ENCODE measurements around the gene DMXL1. TPM values are rescaled to one million over a fixed set of nuclear protein-coding genes. Genes with fewer than 3 reads are reported as not detected.

Gene DMXL1
- total and polyA plus RNA-seq, 4 donors, result 10.5 to 69.7 (median 34.3) TPM

DNA sequence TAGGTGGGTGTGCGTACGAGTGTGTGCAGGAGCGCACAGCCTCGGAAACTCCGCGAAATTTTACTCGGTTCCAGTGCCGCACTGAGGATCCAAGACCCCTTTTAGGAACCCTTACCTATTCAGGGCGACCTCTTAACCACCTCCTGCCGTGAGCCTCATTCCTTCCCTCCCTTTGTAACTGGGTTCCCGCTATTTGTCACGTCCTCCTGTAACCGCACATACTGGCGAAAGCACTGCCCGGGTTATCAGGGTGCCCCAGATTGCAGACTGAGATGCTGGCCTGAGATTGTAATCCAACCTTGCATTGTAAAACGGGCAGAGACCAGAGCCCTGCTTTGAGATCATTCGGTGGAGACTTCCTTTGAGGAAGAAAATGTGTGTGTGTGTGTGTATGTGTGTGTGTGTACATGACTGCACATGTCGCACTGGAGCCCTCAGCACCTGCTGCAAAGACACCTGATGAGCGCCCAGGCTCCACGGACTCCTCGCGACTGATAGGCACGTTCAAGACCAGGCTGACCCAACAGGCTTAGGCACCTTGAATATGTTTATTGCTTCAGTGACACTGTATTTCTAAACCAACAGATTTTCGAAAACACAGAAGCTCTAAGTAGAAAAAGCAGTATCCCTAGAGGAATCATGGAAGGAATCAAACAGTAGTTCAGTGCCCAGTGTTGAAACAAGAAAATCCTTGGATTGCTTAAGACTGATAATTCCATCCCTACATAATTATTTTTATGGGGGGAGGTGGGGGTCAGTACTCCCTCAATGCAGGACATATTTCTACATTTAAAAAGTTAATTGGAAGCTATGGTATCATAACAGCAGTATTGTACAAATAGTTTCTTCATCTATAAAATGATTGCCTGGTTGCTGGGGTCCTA is 198.4 kb downstream of the DMXL1 start:
- no peaks in the 10 kb centered on the region for H3K27me3 ChIP-seq (ENCODE audit: control insufficient read depth in 1 of 2, insufficient read depth in 2 of 2, low read length in 1 of 2)
- ATAC-seq (ENCODE audit: low FRiP score) (peak; percentile 2), DNase-seq (no peak)
- intact Hi-C loops (cut with DNase I), result loop anchor here in 1 of 2 donors (2.0 kb wide), 1 partner anchor 65 kb away; no protein-coding TSS in a partner anchor
- H3K4me1 ChIP-seq (ENCODE audit: control insufficient read depth in 1 of 2, insufficient read depth in 2 of 2, low read length in 2 of 2), result peaks cover under 1 to 9% of the 10 kb centered on the region in 2 donors
- no peaks in the 10 kb centered on the region for H3K9me3 ChIP-seq (ENCODE audit: control insufficient read depth, low read length)
- peak overlapping the region; percentile 71 to 79 for H3K4me3 ChIP-seq (ENCODE audit: low read length in 2 of 2)
- H3K36me3 ChIP-seq (ENCODE audit: control insufficient read depth in 1 of 2, insufficient read depth in 2 of 2, low read length in 1 of 2), result no peaks in the 10 kb centered on the region
- 1% methylated on average over 24 of the region's 24 CpGs for WGBS, 2 donors
- H3K27ac ChIP-seq (ENCODE audit: low read depth in 1 of 2, low read length in 2 of 2), result peak overlapping the region; percentile 47 to 74

DNA sequence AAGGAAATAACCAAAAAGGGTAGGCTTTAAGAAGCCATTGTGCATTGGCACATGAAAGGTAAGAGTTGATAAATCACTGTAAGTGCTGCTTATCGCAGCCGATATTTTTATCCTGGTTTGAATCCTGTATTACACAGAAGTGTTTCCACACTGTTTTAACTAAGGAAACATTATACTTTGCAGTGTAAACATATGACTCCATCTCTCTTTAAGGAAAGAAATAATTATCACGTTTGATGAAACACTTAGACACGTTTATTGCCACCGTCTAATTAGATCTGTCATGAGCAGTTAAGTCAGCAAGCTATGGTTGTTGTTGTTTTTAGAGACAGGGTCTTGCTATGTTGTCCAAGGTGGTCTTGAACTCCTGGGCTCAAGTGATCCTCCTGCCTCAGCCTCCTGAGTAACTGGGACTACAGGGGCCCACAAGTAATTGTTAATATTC is 199.3 kb downstream of the DMXL1 start:
- no peak for ATAC-seq (ENCODE audit: low FRiP score)
- DNase-seq, result no peak
- intact Hi-C loops (cut with DNase I), result loop anchor here (5.0 to 10.0 kb wide), 2 partner anchors 62 to 125 kb away; no protein-coding TSS in a partner anchor
- WGBS, 2 donors, result 5 to 13% methylated on average over 5 of the region's 5 CpGs
- H3K36me3 ChIP-seq (ENCODE audit: control insufficient read depth in 1 of 2, insufficient read depth in 2 of 2, low read length in 1 of 2), result no peaks in the 10 kb centered on the region
- H3K27me3 ChIP-seq (ENCODE audit: control insufficient read depth in 1 of 2, insufficient read depth in 2 of 2, low read length in 1 of 2), result no peaks in the 10 kb centered on the region
- H3K4me3 ChIP-seq (ENCODE audit: low read length in 2 of 2), result peak overlapping the region in 1 of 2 donors; percentile 71
- peaks cover 2 to 9% of the 10 kb centered on the region in 2 donors for H3K4me1 ChIP-seq (ENCODE audit: control insufficient read depth in 1 of 2, insufficient read depth in 2 of 2, low read length in 2 of 2)
- H3K27ac ChIP-seq (ENCODE audit: low read depth in 1 of 2, low read length in 2 of 2), result peak overlapping the region; percentile 20 to 43
- H3K9me3 ChIP-seq (ENCODE audit: control insufficient read depth, low read length), result no peaks in the 10 kb centered on the region

DNA sequence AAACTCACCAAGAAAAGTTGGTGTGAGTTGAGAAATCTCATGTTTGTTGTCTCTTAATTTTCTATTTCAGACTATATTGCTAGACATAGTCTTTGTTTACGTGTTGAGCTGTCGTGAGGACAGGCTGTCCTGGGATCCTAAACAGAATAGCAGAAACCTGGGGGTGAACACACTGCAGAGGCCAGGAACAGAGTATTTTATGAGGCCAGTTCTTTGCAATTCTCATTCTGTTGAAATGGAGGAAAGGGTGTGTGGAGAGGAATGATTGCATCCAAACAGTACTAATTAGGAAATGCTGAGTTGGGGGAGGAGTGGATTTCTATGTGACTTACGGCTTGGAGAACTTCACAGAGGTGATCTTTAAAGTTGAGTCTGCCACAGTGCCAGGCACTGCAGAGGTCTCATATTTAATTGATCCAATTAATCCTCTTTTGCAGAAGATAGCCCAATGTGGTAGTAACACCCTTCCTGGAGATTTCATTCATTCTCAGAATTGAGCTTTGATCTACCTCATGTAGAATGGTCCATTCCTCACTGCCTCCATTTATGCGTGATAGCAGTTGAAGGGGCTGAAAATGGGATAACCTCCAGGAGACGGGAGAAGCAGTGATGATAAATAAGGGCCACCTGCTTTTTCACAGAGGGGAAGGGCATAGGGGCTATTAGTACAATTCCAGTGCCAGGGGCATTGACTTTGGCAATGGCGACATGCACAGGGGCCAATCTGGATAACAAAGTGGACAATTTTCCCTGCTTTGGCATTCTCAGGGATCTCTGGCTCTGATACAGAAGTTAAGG is 200.3 kb downstream of the DMXL1 start:
- intact Hi-C loops (cut with DNase I), result loop anchor here (5.0 to 10.0 kb wide), 2 partner anchors 61 to 124 kb away; no protein-coding TSS in a partner anchor
- WGBS, 2 donors, result 44 to 49% methylated on average over 6 of the region's 6 CpGs
- Histone ChIP-seq H3K36me3 (ENCODE audit: control insufficient read depth in 1 of 2, insufficient read depth in 2 of 2, low read length in 1 of 2) (no peaks in the 10 kb centered on the region), H3K27ac (ENCODE audit: low read depth in 1 of 2, low read length in 2 of 2) (peak overlapping the region in 1 of 2 donors; percentile 17), H3K27me3 (ENCODE audit: control insufficient read depth in 1 of 2, insufficient read depth in 2 of 2, low read length in 1 of 2) (no peaks in the 10 kb centered on the region), H3K9me3 (ENCODE audit: control insufficient read depth, low read length) (no peaks in the 10 kb centered on the region), H3K4me3 (ENCODE audit: low read length in 2 of 2) (no peak overlapping the region), H3K4me1 (ENCODE audit: control insufficient read depth in 1 of 2, insufficient read depth in 2 of 2, low read length in 2 of 2) (peaks cover 2 to 9% of the 10 kb centered on the region in 2 donors)
- DNase-seq (no peak), ATAC-seq (ENCODE audit: low FRiP score) (no peak)

DNA sequence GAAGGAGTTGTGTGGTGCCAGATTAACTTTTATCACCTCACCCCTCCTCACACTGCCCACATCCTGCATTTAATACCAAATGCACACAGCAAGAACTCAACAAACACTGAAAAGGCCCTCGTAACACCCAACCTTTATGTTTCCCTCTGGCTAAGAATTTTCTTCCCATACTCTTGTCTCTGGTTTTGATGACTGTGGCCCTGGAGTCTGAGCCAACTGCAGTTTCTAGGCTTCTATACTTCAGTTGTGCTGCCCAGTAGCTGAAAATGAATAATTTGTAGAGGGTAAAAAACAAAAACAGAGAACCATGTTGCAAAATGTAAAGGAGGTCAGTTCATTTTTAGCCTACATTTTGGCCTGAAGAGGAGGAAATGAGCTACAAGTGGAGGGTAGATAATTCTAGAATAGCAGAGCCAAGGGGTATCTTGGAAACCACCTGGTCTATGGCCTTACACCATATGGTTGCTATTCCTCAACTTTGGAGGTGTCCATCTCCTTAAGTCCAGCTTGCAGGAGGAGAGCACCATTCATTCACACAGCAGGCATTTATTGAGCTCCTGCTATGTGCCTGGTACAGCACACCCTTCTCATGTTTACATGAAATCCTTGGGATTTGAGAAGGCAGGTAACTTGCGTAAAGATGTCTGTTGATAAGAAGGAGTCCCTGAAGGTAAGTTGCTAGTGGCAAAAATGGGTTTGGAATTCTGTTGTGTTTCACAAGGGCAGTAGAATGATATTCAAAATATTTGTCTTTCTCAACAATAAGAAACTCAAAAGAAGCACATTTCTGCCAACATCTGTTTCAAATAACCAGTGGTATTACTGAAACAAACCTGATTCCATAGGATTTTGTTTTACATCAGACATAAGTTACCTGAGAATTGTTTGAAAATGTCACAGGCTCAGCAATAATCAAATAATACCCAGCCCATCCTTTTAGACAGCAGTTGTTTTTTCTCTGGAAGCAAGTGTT is 201.2 kb downstream of the DMXL1 start:
- intact Hi-C loops (cut with DNase I), result loop anchor here (5.0 to 10.0 kb wide), 2 partner anchors 60 to 123 kb away; no protein-coding TSS in a partner anchor
- WGBS, 2 donors, result 67 to 71% methylated on average over 2 of the region's 2 CpGs
- ATAC-seq (ENCODE audit: low FRiP score) (no peak), DNase-seq (no peak)
- Histone ChIP-seq H3K27ac (ENCODE audit: low read depth in 1 of 2, low read length in 2 of 2) (peak overlapping the region in 1 of 2 donors; percentile 17), H3K9me3 (ENCODE audit: control insufficient read depth, low read length) (no peaks in the 10 kb centered on the region), H3K4me3 (ENCODE audit: low read length in 2 of 2) (no peak overlapping the region), H3K27me3 (ENCODE audit: control insufficient read depth in 1 of 2, insufficient read depth in 2 of 2, low read length in 1 of 2) (no peaks in the 10 kb centered on the region), H3K36me3 (ENCODE audit: control insufficient read depth in 1 of 2, insufficient read depth in 2 of 2, low read length in 1 of 2) (no peaks in the 10 kb centered on the region), H3K4me1 (ENCODE audit: control insufficient read depth in 1 of 2, insufficient read depth in 2 of 2, low read length in 2 of 2) (peaks cover 2 to 9% of the 10 kb centered on the region in 2 donors)

DNA sequence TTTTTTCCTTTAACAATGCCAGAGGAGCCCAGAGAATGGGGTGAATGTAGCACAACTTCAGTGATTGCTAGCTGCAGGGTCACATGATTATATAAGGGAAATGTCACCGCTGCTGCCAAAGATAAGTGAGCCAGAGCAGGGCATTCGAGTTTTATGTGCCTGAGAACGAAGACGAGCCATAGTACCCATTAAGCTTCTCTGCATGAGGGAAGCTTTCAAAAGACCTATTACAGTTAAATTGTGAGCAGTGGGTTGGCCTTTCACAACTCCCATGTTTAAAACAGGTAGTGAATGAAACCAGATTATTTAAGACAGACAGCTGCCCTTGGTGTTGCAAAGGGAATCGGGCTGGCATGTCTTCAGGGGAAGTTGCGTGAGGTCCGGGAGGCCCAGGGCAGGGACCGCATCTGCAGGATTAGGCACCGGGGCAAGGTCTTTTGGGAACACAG is 202.5 kb downstream of the DMXL1 start:
- WGBS, 2 donors, result 22 to 30% methylated on average over 9 of the region's 9 CpGs
- H3K27ac ChIP-seq (ENCODE audit: low read depth in 1 of 2, low read length in 2 of 2), result peak overlapping the region; percentile 31 to 74
- H3K36me3 ChIP-seq (ENCODE audit: control insufficient read depth in 1 of 2, insufficient read depth in 2 of 2, low read length in 1 of 2), result no peaks in the 10 kb centered on the region
- no peaks in the 10 kb centered on the region for H3K27me3 ChIP-seq (ENCODE audit: control insufficient read depth in 1 of 2, insufficient read depth in 2 of 2, low read length in 1 of 2)
- H3K4me3 ChIP-seq (ENCODE audit: low read length in 2 of 2), result no peak overlapping the region
- ATAC-seq (ENCODE audit: low FRiP score) (no peak), DNase-seq (peak in 1 of 2 donors; percentile 54)
- intact Hi-C loops (cut with DNase I), result loop anchor here (5.0 to 10.0 kb wide), 2 partner anchors 59 to 121 kb away; no protein-coding TSS in a partner anchor
- peaks cover 2 to 9% of the 10 kb centered on the region in 2 donors for H3K4me1 ChIP-seq (ENCODE audit: control insufficient read depth in 1 of 2, insufficient read depth in 2 of 2, low read length in 2 of 2)
- no peaks in the 10 kb centered on the region for H3K9me3 ChIP-seq (ENCODE audit: control insufficient read depth, low read length)

DNA sequence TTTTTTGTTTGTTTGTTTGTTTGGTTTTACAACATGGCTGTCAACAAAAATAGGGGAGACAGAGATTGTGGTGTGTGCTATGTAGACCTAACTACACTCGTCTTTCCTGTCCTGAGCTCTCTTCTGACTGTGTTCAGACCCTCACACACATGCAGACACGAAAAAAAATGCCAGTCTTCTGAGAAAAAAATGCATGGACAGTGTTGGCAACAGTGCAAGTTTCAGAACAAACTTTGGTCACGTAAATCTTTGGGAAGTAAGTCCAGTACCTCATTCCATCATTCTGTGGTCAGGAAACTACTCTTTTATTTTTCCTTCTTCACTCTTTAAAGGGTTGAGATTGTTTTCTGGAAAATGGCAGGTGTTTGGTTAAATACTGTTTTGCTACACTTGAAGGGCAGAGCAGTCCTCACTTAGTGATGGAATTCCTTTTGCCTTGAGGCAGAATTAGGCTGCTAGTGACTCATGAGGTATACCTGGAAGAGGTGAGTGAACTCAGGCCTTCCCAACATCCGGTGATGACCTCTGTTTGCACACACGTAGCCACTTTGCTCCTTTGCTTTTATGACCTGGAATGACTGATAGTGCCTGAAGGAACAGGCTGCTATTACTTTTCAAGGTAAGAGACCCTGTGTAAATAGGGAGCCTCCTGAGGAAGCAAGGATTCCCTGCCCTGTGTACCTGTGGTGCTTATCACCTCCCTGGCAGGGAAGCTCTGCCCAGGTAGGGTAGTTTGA is 203.3 kb downstream of the DMXL1 start:
- intact Hi-C loops (cut with DNase I), result loop anchor here (5.0 to 10.0 kb wide), 2 partner anchors 58 to 121 kb away; no protein-coding TSS in a partner anchor
- no peaks in the 10 kb centered on the region for H3K27me3 ChIP-seq (ENCODE audit: control insufficient read depth in 1 of 2, insufficient read depth in 2 of 2, low read length in 1 of 2)
- ATAC-seq (ENCODE audit: low FRiP score), result peak; percentile 5
- H3K9me3 ChIP-seq (ENCODE audit: control insufficient read depth, low read length), result no peaks in the 10 kb centered on the region
- H3K4me1 ChIP-seq (ENCODE audit: control insufficient read depth in 1 of 2, insufficient read depth in 2 of 2, low read length in 2 of 2), result peaks cover 2 to 9% of the 10 kb centered on the region in 2 donors
- peak overlapping the region in 1 of 2 donors; percentile 52 for H3K27ac ChIP-seq (ENCODE audit: low read depth in 1 of 2, low read length in 2 of 2)
- no peak overlapping the region for H3K4me3 ChIP-seq (ENCODE audit: low read length in 2 of 2)
- H3K36me3 ChIP-seq (ENCODE audit: control insufficient read depth in 1 of 2, insufficient read depth in 2 of 2, low read length in 1 of 2), result no peaks in the 10 kb centered on the region
- 37 to 40% methylated on average over 5 of the region's 5 CpGs for WGBS, 2 donors
- DNase-seq, result no peak

DNA sequence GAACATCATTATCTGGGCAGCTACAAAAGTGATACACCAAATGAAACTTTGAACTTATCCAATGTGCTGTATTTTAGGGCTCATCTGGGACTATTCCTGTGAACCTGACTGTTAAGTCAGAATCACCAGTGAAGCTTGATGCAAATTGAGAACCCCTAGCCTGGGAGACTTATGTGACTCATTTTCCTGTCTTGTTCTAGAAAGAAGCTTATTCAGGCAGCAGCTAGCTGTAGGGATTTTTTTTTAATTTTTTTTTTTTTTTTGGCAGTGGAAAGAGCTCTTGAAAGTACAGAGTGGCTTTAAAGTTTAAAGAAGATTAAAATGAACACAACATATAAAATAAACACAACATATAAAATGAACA is 203.9 kb downstream of the DMXL1 start:
- Histone ChIP-seq H3K4me3 (ENCODE audit: low read length in 2 of 2) (no peak overlapping the region), H3K36me3 (ENCODE audit: control insufficient read depth in 1 of 2, insufficient read depth in 2 of 2, low read length in 1 of 2) (no peaks in the 10 kb centered on the region), H3K27ac (ENCODE audit: low read depth in 1 of 2, low read length in 2 of 2) (peak overlapping the region in 1 of 2 donors; percentile 28), H3K4me1 (ENCODE audit: control insufficient read depth in 1 of 2, insufficient read depth in 2 of 2, low read length in 2 of 2) (peaks cover 2 to 9% of the 10 kb centered on the region in 2 donors), H3K9me3 (ENCODE audit: control insufficient read depth, low read length) (no peaks in the 10 kb centered on the region), H3K27me3 (ENCODE audit: control insufficient read depth in 1 of 2, insufficient read depth in 2 of 2, low read length in 1 of 2) (no peaks in the 10 kb centered on the region)
- DNase-seq (no peak), ATAC-seq (ENCODE audit: low FRiP score) (peak; percentile 57)
- intact Hi-C loops (cut with DNase I), result loop anchor here (5.0 to 10.0 kb wide), 2 partner anchors 58 to 120 kb away; no protein-coding TSS in a partner anchor

All from aorta (tissue), 5 donors.